ENCODE measurements around the gene HABP4.

The HABP4 gene

GRCh38 chr9:96449845-96450612, at the start of gene HABP4:
TSS of gene HABP4 (plus strand) at chr9:96450169. CDS start at chr9:96450280, 111 bp downstream.
- DNase-seq: peak; percentile 97

- no peak for DNase-seq
Observed at GRCh38 chr9:96408409-96409280, 41.3 kb upstream of the HABP4 start.

- DNase-seq: no peak
Observed at GRCh38 chr9:96411129-96411838, 38.7 kb upstream of the HABP4 start.

- DNase-seq: no peak
Observed at GRCh38 chr9:96412174-96412913, 37.6 kb upstream of the HABP4 start.

GRCh38 chr9:96413302-96414221, 36.4 kb upstream of the HABP4 start:
- DNase-seq: no peak

GRCh38 chr9:96417051-96417586, 32.9 kb upstream of the HABP4 start:
- peak; percentile 93 for DNase-seq

GRCh38 chr9:96417661-96418082, 32.3 kb upstream of the HABP4 start:
- DNase-seq: peak; percentile 45

- peak; percentile 99 for DNase-seq
Observed at GRCh38 chr9:96418083-96418919, 31.7 kb upstream of the HABP4 start, which contains the start of gene ZNF367. TSS of gene ZNF367 (minus strand) at chr9:96418370. CDS start at chr9:96418032, 338 bp downstream.

- peak; percentile 83 for DNase-seq
Observed at GRCh38 chr9:96418920-96419690, 30.9 kb upstream of the HABP4 start.

- DNase-seq: no peak
Observed at GRCh38 chr9:96419691-96419969, 30.3 kb upstream of the HABP4 start.

- DNase-seq: no peak
Observed at GRCh38 chr9:96420468-96421219, 29.3 kb upstream of the HABP4 start.

- no peak for DNase-seq
Observed at GRCh38 chr9:96423322-96423984, 26.5 kb upstream of the HABP4 start.

GRCh38 chr9:96423985-96424336, 26.0 kb upstream of the HABP4 start:
- no peak for DNase-seq

GRCh38 chr9:96425500-96426169, 24.3 kb upstream of the HABP4 start:
- no peak for DNase-seq

GRCh38 chr9:96429732-96430131, 20.2 kb upstream of the HABP4 start:
- no peak for DNase-seq

- DNase-seq: no peak
Observed at GRCh38 chr9:96430377-96430776, 19.6 kb upstream of the HABP4 start.

- no peak for DNase-seq
Observed at GRCh38 chr9:96435345-96435744, 14.6 kb upstream of the HABP4 start.

- DNase-seq: no peak
Observed at GRCh38 chr9:96436063-96436455, 13.9 kb upstream of the HABP4 start.
